Neuronal stem cell (in vitro differentiated cells): ENCODE data around the gene MED13L.

Experiments
- DNase-seq: peaks from one replicate; pipeline ENCODE4 v3.0.0-alpha.2; 2013; ENCODE audit warnings: low spot score
- H2AFZ ChIP-seq: one replicate; pipeline ENCODE4 v1.6.1; 2013; ENCODE audit warnings: mild to moderate bottlenecking, low read length, inconsistent platforms
- H2AK5ac ChIP-seq: 2 replicates; pipeline ENCODE4 v1.6.1; 2013; ENCODE audit warnings: low read depth, mild to moderate bottlenecking, inconsistent platforms, low read length, moderate library complexity, mixed read lengths
- H2BK120ac ChIP-seq: 2 replicates; pipeline ENCODE4 v1.6.1; 2013; ENCODE audit warnings: low read depth, mild to moderate bottlenecking, inconsistent platforms, low read length, moderate library complexity, mixed read lengths
- H2BK12ac ChIP-seq: one replicate; pipeline ENCODE4 v1.6.1; 2013; ENCODE audit warnings: low read length, inconsistent platforms
- H2BK15ac ChIP-seq: 2 replicates; pipeline ENCODE4 v1.6.1; 2013; ENCODE audit warnings: mild to moderate bottlenecking, low read length, inconsistent platforms, mixed read lengths
- H2BK5ac ChIP-seq: one replicate; pipeline ENCODE4 v1.6.1; 2013; ENCODE audit warnings: inconsistent platforms, mild to moderate bottlenecking, low read length, moderate library complexity
- H3K14ac ChIP-seq: one replicate; pipeline ENCODE4 v1.6.1; 2013; ENCODE audit warnings: low read length, inconsistent platforms
- H3K18ac ChIP-seq: 2 replicates; pipeline ENCODE4 v1.6.1; 2013; ENCODE audit warnings: low read length, inconsistent platforms
- H3K23ac ChIP-seq: 2 replicates; pipeline ENCODE4 v1.6.1; 2013; ENCODE audit warnings: low read depth, mild to moderate bottlenecking, mixed read lengths, low read length, inconsistent platforms; ENCODE audit not compliant: poor library complexity
- H3K27ac ChIP-seq: replicated peaks from 3 replicates; pipeline ENCODE4 v1.5.1; 2013; ENCODE audit warnings: low read length, inconsistent platforms
- H3K27me3 ChIP-seq, 3 experiments: 2 replicates each; pipeline ENCODE4 v1.6.1; 2013; ENCODE audit warnings: low read length in 3 of 3, mild to moderate bottlenecking in 2 of 3, inconsistent platforms in 1 of 3, low read depth in 1 of 3, mixed read lengths in 1 of 3, moderate library complexity in 1 of 3; ENCODE audit not compliant: control insufficient read depth in 3 of 3, insufficient read depth in 3 of 3
- H3K36me3 ChIP-seq, 2 donors: replicated peaks in 1 of 2; 2 replicates each; pipeline ENCODE4 v1.6.1; 2013; ENCODE audit warnings: low read length in 2 of 2; ENCODE audit not compliant: control insufficient read depth in 2 of 2, insufficient read depth in 2 of 2
- H3K4ac ChIP-seq: 2 replicates; pipeline ENCODE4 v1.6.1; 2013; ENCODE audit warnings: inconsistent platforms, mild to moderate bottlenecking, low read length, moderate library complexity
- H3K4me1 ChIP-seq, 2 donors: 1 replicate in 1 of 2; 2 replicates in 1 of 2; pipeline ENCODE4 v1.6.1; 2013; ENCODE audit warnings: low read length in 2 of 2, low read depth in 1 of 2; ENCODE audit not compliant: control insufficient read depth in 2 of 2, insufficient read depth in 1 of 2
- H3K4me2 ChIP-seq: one replicate; pipeline ENCODE4 v1.6.1; 2013; ENCODE audit warnings: mild to moderate bottlenecking, low read length, inconsistent platforms; ENCODE audit not compliant: insufficient read depth, poor library complexity, severe bottlenecking
- H3K4me3 ChIP-seq, 2 donors: 2 replicates each; pipeline ENCODE4 v1.5.1; 2013; ENCODE audit warnings: low read length in 2 of 2, mild to moderate bottlenecking in 2 of 2, inconsistent platforms in 1 of 2, moderate library complexity in 1 of 2
- H3K79me1 ChIP-seq: one replicate; pipeline ENCODE4 v1.6.1; 2013; ENCODE audit warnings: low read depth, mild to moderate bottlenecking, inconsistent platforms, low read length, moderate library complexity
- H3K9ac ChIP-seq: one replicate; pipeline ENCODE4 v1.6.1; 2013; ENCODE audit warnings: mild to moderate bottlenecking, low read depth, low read length, inconsistent platforms; ENCODE audit not compliant: poor library complexity
- H3K9me3 ChIP-seq, 2 donors: replicated peaks in 1 of 2; 2 replicates each; pipeline versions ENCODE3 to v1.6.1; 2013; ENCODE audit warnings: low read length in 2 of 2, mild to moderate bottlenecking in 2 of 2, inconsistent platforms in 1 of 2, low read depth in 1 of 2, mixed read lengths in 1 of 2, moderate library complexity in 1 of 2; ENCODE audit not compliant: control insufficient read depth in 2 of 2, insufficient read depth in 1 of 2
- H4K8ac ChIP-seq: one replicate; pipeline ENCODE4 v1.6.1; 2013; ENCODE audit warnings: low read depth, mild to moderate bottlenecking, inconsistent platforms, low read length, moderate library complexity
- H4K91ac ChIP-seq: one replicate; pipeline ENCODE4 v1.6.1; 2013; ENCODE audit warnings: low read length, low read depth, mild to moderate bottlenecking, inconsistent platforms; ENCODE audit not compliant: poor library complexity
- WGBS, 2 donors: extraction: QIAGEN DNeasy Blood & Tissue Kit; methylation state at CpG; one replicate each; pipeline ENCODE4 v1.1.7; 2013; ENCODE audit warnings: missing lambda C conversion rate in 2 of 2, mixed read lengths in 1 of 2; ENCODE audit not compliant: insufficient read length in 2 of 2, insufficient replicate concordance in 1 of 2; ENCODE audit errors: extremely low coverage in 2 of 2; 5-methylcytosine and 5-hydroxymethylcytosine counted together

The MED13L gene

GRCh38 chr12:116159593-116160200, 117.8 kb downstream of the MED13L start:
- Histone ChIP-seq H3K23ac (no peak overlapping the region), H2AFZ (no peak overlapping the region), H2BK120ac (no peak overlapping the region), H3K4ac (no peak overlapping the region), H3K36me3 (no peaks in the 10 kb centered on the region), H2AK5ac (no peak overlapping the region), H3K14ac (no peak overlapping the region), H3K4me3 (no peak overlapping the region), H2BK5ac (no peak overlapping the region), H3K9ac (no peak overlapping the region), H4K8ac (no peak overlapping the region), H3K79me1 (peaks cover 2% of the 10 kb centered on the region), H3K4me2 (no peak overlapping the region), H2BK12ac (no peak overlapping the region), H3K18ac (no peak overlapping the region), H2BK15ac (no peak overlapping the region), H4K91ac (no peak overlapping the region), H3K27ac (no peak overlapping the region), H3K4me1 (peaks cover 7 to 10% of the 10 kb centered on the region in 2 donors), H3K9me3 (no peaks in the 10 kb centered on the region), H3K27me3 (no peaks in the 10 kb centered on the region)
- DNase-seq, result no peak
- no CpG with 5 or more reads among the region's 2 CpGs for whole genome bisulfite sequencing, 2 donors

GRCh38 chr12:116159175-116159574, 118.3 kb downstream of the MED13L start:
- H3K4me3 ChIP-seq, result no peak overlapping the region
- no peaks in the 10 kb centered on the region for H3K9me3 ChIP-seq
- no peak overlapping the region for H3K9ac ChIP-seq
- no peak overlapping the region for H3K14ac ChIP-seq
- H3K4me1 ChIP-seq, result peaks cover 5 to 7% of the 10 kb centered on the region in 2 donors
- no peak overlapping the region for H2BK15ac ChIP-seq
- H4K8ac ChIP-seq, result no peak overlapping the region
- no peaks in the 10 kb centered on the region for H3K27me3 ChIP-seq
- H3K4ac ChIP-seq, result no peak overlapping the region
- H3K23ac ChIP-seq, result no peak overlapping the region
- no peak overlapping the region for H3K4me2 ChIP-seq
- H4K91ac ChIP-seq, result no peak overlapping the region
- H3K79me1 ChIP-seq, result peaks cover 2% of the 10 kb centered on the region
- no peak overlapping the region for H2BK120ac ChIP-seq
- WGBS, 2 donors, result no CpG with 5 or more reads among the region's 1 CpG
- no peak overlapping the region for H2BK12ac ChIP-seq
- no peak overlapping the region for H3K18ac ChIP-seq
- no peak for DNase-seq
- H2AFZ ChIP-seq, result no peak overlapping the region
- no peak overlapping the region for H3K27ac ChIP-seq
- H2AK5ac ChIP-seq, result no peak overlapping the region
- H2BK5ac ChIP-seq, result no peak overlapping the region
- no peaks in the 10 kb centered on the region for H3K36me3 ChIP-seq

GRCh38 chr12:116157845-116158267, 119.6 kb downstream of the MED13L start:
- no peak overlapping the region for H2BK15ac ChIP-seq
- H2BK5ac ChIP-seq, result no peak overlapping the region
- H2BK120ac ChIP-seq, result no peak overlapping the region
- no peak overlapping the region for H3K4ac ChIP-seq
- no peak overlapping the region for H3K14ac ChIP-seq
- no peak overlapping the region for H2BK12ac ChIP-seq
- no peaks in the 10 kb centered on the region for H3K9me3 ChIP-seq
- H3K27ac ChIP-seq, result no peak overlapping the region
- peaks cover 2% of the 10 kb centered on the region for H3K79me1 ChIP-seq
- no peak overlapping the region for H2AFZ ChIP-seq
- H3K4me1 ChIP-seq, result peaks cover 13 to 17% of the 10 kb centered on the region in 2 donors
- no peak overlapping the region for H3K18ac ChIP-seq
- no peak overlapping the region for H3K23ac ChIP-seq
- H4K91ac ChIP-seq, result no peak overlapping the region
- WGBS, 2 donors, result no CpG with 5 or more reads among the region's 5 CpGs
- H3K4me3 ChIP-seq, result no peak overlapping the region
- DNase-seq, result no peak
- H3K27me3 ChIP-seq, result no peaks in the 10 kb centered on the region
- no peak overlapping the region for H3K9ac ChIP-seq
- H4K8ac ChIP-seq, result no peak overlapping the region
- no peak overlapping the region for H3K4me2 ChIP-seq
- H3K36me3 ChIP-seq, result no peaks in the 10 kb centered on the region
- H2AK5ac ChIP-seq, result no peak overlapping the region

- Histone ChIP-seq H2AK5ac (no peak overlapping the region), H2BK12ac (no peak overlapping the region), H2BK120ac (no peak overlapping the region), H3K4me1 (peaks cover 15 to 16% of the 10 kb centered on the region in 2 donors), H2AFZ (no peak overlapping the region), H3K23ac (no peak overlapping the region), H3K9ac (no peak overlapping the region), H4K91ac (no peak overlapping the region), H3K9me3 (no peaks in the 10 kb centered on the region), H3K36me3 (no peaks in the 10 kb centered on the region), H3K4me3 (no peak overlapping the region), H3K14ac (no peak overlapping the region), H3K27me3 (no peaks in the 10 kb centered on the region), H4K8ac (no peak overlapping the region), H3K18ac (no peak overlapping the region), H3K79me1 (peaks cover 2% of the 10 kb centered on the region), H2BK5ac (no peak overlapping the region), H2BK15ac (no peak overlapping the region), H3K4ac (no peak overlapping the region), H3K4me2 (no peak overlapping the region), H3K27ac (no peak overlapping the region)
- no CpG with 5 or more reads among the region's 4 CpGs for WGBS, 2 donors
- DNase-seq, result no peak
These were observed 120.9 kb downstream of the MED13L start for GRCh38 chr12:116156614-116157013.
